Mesenchymal stem cell (in vitro differentiated cells and primary cell): ENCODE results near the gene TMEM151B.
A peak's percentile ranks its signal among the peaks of the same experiment; 100 is the strongest.

Experiments
- DNase-seq: peaks from one replicate; pipeline ENCODE4 v3.0.0-alpha.2; 2013
- H2AFZ ChIP-seq: one replicate; pipeline ENCODE4 v1.6.1; 2013; ENCODE audit warnings: low read depth, mild to moderate bottlenecking, control low read depth, inconsistent platforms, low read length, moderate library complexity
- H2AK5ac ChIP-seq: 2 replicates; pipeline ENCODE4 v1.6.1; 2013; ENCODE audit warnings: low read length, moderate library complexity, mild to moderate bottlenecking, inconsistent platforms; ENCODE audit not compliant: severe bottlenecking
- H2BK120ac ChIP-seq: one replicate; pipeline ENCODE4 v1.6.1; 2013; ENCODE audit warnings: low read depth, mild to moderate bottlenecking, inconsistent platforms, low read length, moderate library complexity
- H2BK12ac ChIP-seq, 2 experiments: one replicate each; pipeline ENCODE4 v1.6.1; 2013; ENCODE audit warnings: inconsistent platforms in 2 of 2, low read length in 2 of 2, mild to moderate bottlenecking in 2 of 2, moderate library complexity in 2 of 2, control low read depth in 1 of 2
- H2BK15ac ChIP-seq: one replicate; pipeline ENCODE4 v1.6.1; 2013; ENCODE audit warnings: mild to moderate bottlenecking, low read depth, inconsistent platforms; ENCODE audit not compliant: poor library complexity, severe bottlenecking
- H2BK5ac ChIP-seq: 2 replicates; pipeline ENCODE4 v1.6.1; 2013; ENCODE audit warnings: low read depth, mild to moderate bottlenecking, low read length, control low read depth, inconsistent platforms; ENCODE audit not compliant: poor library complexity, severe bottlenecking
- H3K14ac ChIP-seq, 2 experiments: one replicate each; pipeline ENCODE4 v1.6.1; 2013; ENCODE audit warnings: inconsistent platforms in 2 of 2, low read length in 2 of 2, control low read depth in 1 of 2, mild to moderate bottlenecking in 1 of 2, moderate library complexity in 1 of 2
- H3K18ac ChIP-seq, 2 experiments: one replicate each; pipeline ENCODE4 v1.6.1; 2013; ENCODE audit warnings: inconsistent platforms in 2 of 2, low read length in 2 of 2, control low read depth in 1 of 2, low read depth in 1 of 2, mild to moderate bottlenecking in 1 of 2
- H3K23ac ChIP-seq, 2 experiments: one replicate each; pipeline ENCODE4 v1.6.1; 2013; ENCODE audit warnings: inconsistent platforms in 2 of 2, low read length in 2 of 2, mild to moderate bottlenecking in 2 of 2, moderate library complexity in 2 of 2, control low read depth in 1 of 2
- H3K27ac ChIP-seq: 2 replicates; pipeline ENCODE4 v1.5.1; 2013; ENCODE audit warnings: mild to moderate bottlenecking, moderate library complexity, low read length, control low read depth, inconsistent platforms; ENCODE audit not compliant: poor library complexity, severe bottlenecking
- H3K27me3 ChIP-seq, 2 experiments: 2 replicates each; pipeline versions ENCODE4 v1.6.1 to v1.7.0; 2013; ENCODE audit warnings: low read length in 2 of 2, mild to moderate bottlenecking in 2 of 2, moderate library complexity in 2 of 2, control low read depth in 1 of 2, inconsistent platforms in 1 of 2; ENCODE audit not compliant: control insufficient read depth in 1 of 2, insufficient read depth in 1 of 2
- H3K36me3 ChIP-seq, 2 experiments: 2 replicates each; pipeline versions ENCODE4 v1.6.1 to v1.7.0; 2013; ENCODE audit warnings: low read length in 2 of 2, control low read depth in 1 of 2, inconsistent platforms in 1 of 2, low read depth in 1 of 2, mild to moderate bottlenecking in 1 of 2; ENCODE audit not compliant: insufficient read depth in 2 of 2, control insufficient read depth in 1 of 2
- H3K4ac ChIP-seq, 2 experiments: one replicate each; pipeline ENCODE4 v1.6.1; 2013; ENCODE audit warnings: inconsistent platforms in 2 of 2, low read length in 2 of 2, mild to moderate bottlenecking in 2 of 2, moderate library complexity in 2 of 2, control low read depth in 1 of 2, low read depth in 1 of 2
- H3K4me1 ChIP-seq: 2 replicates; pipeline ENCODE4 v1.6.1; 2013; ENCODE audit warnings: low read depth, low read length, control low read depth; ENCODE audit not compliant: control insufficient read depth, insufficient read depth
- H3K4me2 ChIP-seq: 2 replicates; pipeline ENCODE4 v1.6.1; 2013; ENCODE audit warnings: low read length, mild to moderate bottlenecking, inconsistent platforms; ENCODE audit not compliant: poor library complexity, severe bottlenecking
- H3K4me3 ChIP-seq, 2 experiments: 2 replicates each; pipeline versions ENCODE4 v1.5.1 to v1.7.0; 2013; ENCODE audit warnings: low read length in 2 of 2, mild to moderate bottlenecking in 2 of 2, control low read depth in 1 of 2, low read depth in 1 of 2; ENCODE audit not compliant: insufficient read depth in 1 of 2
- H3K79me1 ChIP-seq: replicated peaks from 2 replicates; pipeline ENCODE4 v1.6.1; 2013; ENCODE audit warnings: mild to moderate bottlenecking, control low read depth, low read length, inconsistent platforms; ENCODE audit not compliant: poor library complexity, severe bottlenecking
- H3K9ac ChIP-seq: 2 replicates; pipeline ENCODE4 v1.7.0; 2013; ENCODE audit warnings: mild to moderate bottlenecking, low read length, moderate library complexity
- H3K9me3 ChIP-seq: 2 replicates; pipeline ENCODE4 v1.7.0; 2013; ENCODE audit warnings: mild to moderate bottlenecking, low read length; ENCODE audit not compliant: control insufficient read depth
- H4K8ac ChIP-seq: one replicate; pipeline ENCODE4 v1.6.1; 2013; ENCODE audit warnings: inconsistent platforms, mild to moderate bottlenecking, low read length, moderate library complexity
- H4K91ac ChIP-seq: one replicate; pipeline ENCODE4 v1.6.1; 2013; ENCODE audit warnings: mild to moderate bottlenecking, low read length, inconsistent platforms
- WGBS: methylation state at CpG from one replicate; pipeline ENCODE4 v1.1.7; 2013; ENCODE audit warnings: mixed read lengths; 5-methylcytosine and 5-hydroxymethylcytosine counted together

The TMEM151B gene

GRCh38 chr6:44255871-44256774, 14.1 kb upstream of the TMEM151B start:
- H3K4me3 ChIP-seq: peak overlapping the region; percentile 81 to 90
- no peak overlapping the region for H2BK15ac ChIP-seq
- DNase-seq: no peak
- no peak overlapping the region for H3K23ac ChIP-seq
- H3K4ac ChIP-seq: peak overlapping the region in 1 of 2 experiments; percentile 45
- no peak overlapping the region for H2BK120ac ChIP-seq
- peak overlapping the region; percentile 56 for H3K4me2 ChIP-seq
- WGBS: 30% methylated on average over 14 of the region's 15 CpGs
- H2BK5ac ChIP-seq: no peak overlapping the region
- H2AK5ac ChIP-seq: no peak overlapping the region
- peaks cover 19% of the 10 kb centered on the region for H3K4me1 ChIP-seq
- peak overlapping the region in 1 of 2 experiments; percentile 21 for H2BK12ac ChIP-seq
- H4K91ac ChIP-seq: no peak overlapping the region
- peak overlapping the region in 1 of 2 experiments; percentile 19 for H3K14ac ChIP-seq
- peaks cover 56 to 71% of the 10 kb centered on the region in 2 experiments for H3K36me3 ChIP-seq
- no peak overlapping the region for H4K8ac ChIP-seq
- peaks cover 13% of the 10 kb centered on the region for H3K79me1 ChIP-seq
- H3K18ac ChIP-seq: peak overlapping the region in 1 of 2 experiments; percentile 94
- H3K27ac ChIP-seq: peak overlapping the region; percentile 80
- H3K27me3 ChIP-seq: no peaks in the 10 kb centered on the region
- no peak overlapping the region for H2AFZ ChIP-seq
- peak overlapping the region; percentile 95 for H3K9ac ChIP-seq
- no peaks in the 10 kb centered on the region for H3K9me3 ChIP-seq

GRCh38 chr6:44256775-44257024, 13.6 kb upstream of the TMEM151B start:
- Histone ChIP-seq H4K8ac (no peak overlapping the region), H3K4me2 (peak overlapping the region; percentile 56), H2BK12ac (no peak overlapping the region), H3K4me1 (peaks cover 22% of the 10 kb centered on the region), H3K18ac (peak overlapping the region; percentile 94 to 95), H3K14ac (peak overlapping the region in 1 of 2 experiments; percentile 71), H3K4ac (peak overlapping the region; percentile 7 to 45), H2AFZ (no peak overlapping the region), H3K9ac (peak overlapping the region; percentile 95), H3K36me3 (peaks cover 58 to 70% of the 10 kb centered on the region in 2 experiments), H2BK120ac (no peak overlapping the region), H4K91ac (peak overlapping the region; percentile 79), H2BK15ac (no peak overlapping the region), H3K9me3 (no peaks in the 10 kb centered on the region), H3K23ac (no peak overlapping the region), H2BK5ac (no peak overlapping the region), H3K27me3 (no peaks in the 10 kb centered on the region), H2AK5ac (no peak overlapping the region), H3K27ac (peak overlapping the region; percentile 80), H3K79me1 (peaks cover 17% of the 10 kb centered on the region), H3K4me3 (peak overlapping the region; percentile 81 to 90)
- no peak for DNase-seq
- 6% methylated on average over 12 of the region's 12 CpGs for WGBS

DNA sequence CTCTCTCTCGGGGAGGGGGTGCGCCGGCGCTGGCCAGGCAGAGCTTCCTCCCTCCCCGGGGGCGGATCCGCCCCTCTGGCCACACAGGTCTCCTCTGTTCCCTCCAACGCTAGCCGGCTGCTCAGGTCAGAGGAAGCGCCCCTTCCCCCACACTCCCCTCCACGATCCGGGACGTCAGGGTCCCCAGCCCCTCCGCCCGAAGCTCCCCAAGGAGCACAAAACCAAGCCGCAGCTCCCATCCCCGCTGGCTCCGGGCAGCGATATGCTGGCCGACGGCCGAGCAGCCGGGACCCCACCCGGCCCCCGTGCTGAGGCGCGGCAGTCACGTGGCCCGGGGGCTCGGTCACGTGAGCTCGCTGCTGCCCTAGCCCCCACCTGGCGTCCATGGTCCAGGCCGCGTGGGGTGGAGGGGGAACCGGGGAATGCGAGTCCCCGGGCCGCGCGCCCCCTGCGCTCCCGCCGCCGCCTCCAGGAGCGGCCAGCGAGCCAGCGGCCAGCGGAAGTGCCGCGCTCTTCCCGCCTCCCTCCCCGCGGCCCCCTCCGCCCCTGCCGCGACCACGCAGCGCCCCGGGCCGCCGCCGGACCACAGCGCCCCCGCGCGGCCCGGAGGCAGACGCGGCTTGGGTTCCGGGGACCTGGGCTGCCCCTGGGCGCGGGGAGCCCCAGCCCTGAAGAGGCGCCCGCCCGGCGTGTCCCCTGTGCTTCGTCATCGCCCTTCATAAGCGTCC, 13.1 kb upstream of the TMEM151B start, which contains the start of gene SLC35B2:
Gene SLC35B2 (minus strand): TSS at position 504 of the 728 bp plus-strand sequence. CDS start 118 bp downstream, at position 386.
- peak within 1 kb of the TSS; percentile 56 for H3K4me2 ChIP-seq
- peak within 1 kb of the TSS in 1 of 2 experiments; percentile 71 for H3K14ac ChIP-seq
- peak within 1 kb of the TSS; percentile 94 to 95 for H3K18ac ChIP-seq
- H2BK120ac ChIP-seq: peak within 1 kb of the TSS; percentile 82
- under 1% methylated on average over 65 of the region's 80 CpGs for WGBS
- H2AK5ac ChIP-seq: no peak within 1 kb of the TSS
- peaks cover 59 to 65% of the 10 kb centered on the region in 2 experiments for H3K36me3 ChIP-seq
- H4K8ac ChIP-seq: peak within 1 kb of the TSS; percentile 88
- peaks cover 22% of the 10 kb centered on the region for H3K79me1 ChIP-seq
- H2BK5ac ChIP-seq: peak within 1 kb of the TSS; percentile 61
- H3K4me1 ChIP-seq: peaks cover 26% of the 10 kb centered on the region
- peak within 1 kb of the TSS in 1 of 2 experiments; percentile 15 for H2BK12ac ChIP-seq
- H2BK15ac ChIP-seq: peak within 1 kb of the TSS; percentile 93
- peak; percentile 81 for DNase-seq
- H3K9ac ChIP-seq: peak within 1 kb of the TSS; percentile 95
- H3K27ac ChIP-seq: peak within 1 kb of the TSS; percentile 80
- H3K9me3 ChIP-seq: no peaks in the 10 kb centered on the region
- H3K23ac ChIP-seq: peak within 1 kb of the TSS in 1 of 2 experiments; percentile 78
- H3K27me3 ChIP-seq: no peaks in the 10 kb centered on the region
- peak within 1 kb of the TSS; percentile 79 for H4K91ac ChIP-seq
- peak within 1 kb of the TSS; percentile 81 to 90 for H3K4me3 ChIP-seq
- peak within 1 kb of the TSS; percentile 71 to 80 for H3K4ac ChIP-seq
- peak within 1 kb of the TSS; percentile 30 for H2AFZ ChIP-seq
